Measurements from ENCODE around the gene COL13A1.

Gene COL13A1

GRCh38 chr10:69816521-69816920, 14.8 kb downstream of the COL13A1 start:
- TF ChIP-seq OSR1 (CRISPR knock-in tag; IDR thresholded peaks at IDR 0.05) (no peak), ZC3H10 (CRISPR knock-in tag; IDR thresholded peaks at IDR 0.05) (no peak), TSHZ2 (CRISPR knock-in tag; IDR thresholded peaks at IDR 0.05) (no peak), ZNF8 (CRISPR knock-in tag; IDR thresholded peaks at IDR 0.05) (no peak), CSRNP3 (CRISPR knock-in tag; IDR thresholded peaks at IDR 0.05) (no peak), ISL1 (CRISPR knock-in tag; IDR thresholded peaks at IDR 0.05) (no peak), PPARA (CRISPR knock-in tag; IDR thresholded peaks at IDR 0.05; ENCODE audit: borderline replicate concordance) (no peak), TOX (CRISPR knock-in tag; IDR thresholded peaks at IDR 0.05; ENCODE audit: borderline replicate concordance) (no peak), RARB (CRISPR knock-in tag; IDR thresholded peaks at IDR 0.05) (no peak), ZNF70 (CRISPR knock-in tag; IDR thresholded peaks at IDR 0.05) (no peak)
- no peak for ATAC-seq

GRCh38 chr10:69817078-69817581, 15.4 kb downstream of the COL13A1 start:
- no peak for ATAC-seq
- TF ChIP-seq CSRNP3 (CRISPR knock-in tag; IDR thresholded peaks at IDR 0.05) = no peak
- TF ChIP-seq TCF4 (CRISPR knock-in tag; IDR thresholded peaks at IDR 0.05; ENCODE audit: borderline replicate concordance) = no peak
- TF ChIP-seq ZNF8 (CRISPR knock-in tag; IDR thresholded peaks at IDR 0.05) = no peak
- no peak for TF ChIP-seq POU6F1 (CRISPR knock-in tag; IDR thresholded peaks at IDR 0.05; ENCODE audit: borderline replicate concordance, low read depth)
- no peak for TF ChIP-seq ARNTL (CRISPR knock-in tag; IDR thresholded peaks at IDR 0.05; ENCODE audit: borderline replicate concordance, low read depth)
- TF ChIP-seq SNAI2 (CRISPR knock-in tag; IDR thresholded peaks at IDR 0.05) = no peak
- TF ChIP-seq CREB5 (CRISPR knock-in tag; IDR thresholded peaks at IDR 0.05; ENCODE audit: low read depth) = no peak
- no peak for TF ChIP-seq TSHZ2 (CRISPR knock-in tag; IDR thresholded peaks at IDR 0.05)
- TF ChIP-seq PATZ1 (CRISPR knock-in tag; IDR thresholded peaks at IDR 0.05; ENCODE audit: borderline replicate concordance) = no peak
- no peak for TF ChIP-seq ISL1 (CRISPR knock-in tag; IDR thresholded peaks at IDR 0.05)
- TF ChIP-seq CSDC2 (CRISPR knock-in tag; IDR thresholded peaks at IDR 0.05) = no peak
- no peak for TF ChIP-seq ZFP3 (CRISPR knock-in tag; IDR thresholded peaks at IDR 0.05)
- TF ChIP-seq ZFP30 (CRISPR knock-in tag; IDR thresholded peaks at IDR 0.05) = no peak
- no peak for TF ChIP-seq PPARA (CRISPR knock-in tag; IDR thresholded peaks at IDR 0.05; ENCODE audit: borderline replicate concordance)

Data from SK-N-SH treated with all-trans-retinoic acid at 6 μM for 48 hours (cell line).